ENCODE measurements around the gene ARAP2.

DNA sequence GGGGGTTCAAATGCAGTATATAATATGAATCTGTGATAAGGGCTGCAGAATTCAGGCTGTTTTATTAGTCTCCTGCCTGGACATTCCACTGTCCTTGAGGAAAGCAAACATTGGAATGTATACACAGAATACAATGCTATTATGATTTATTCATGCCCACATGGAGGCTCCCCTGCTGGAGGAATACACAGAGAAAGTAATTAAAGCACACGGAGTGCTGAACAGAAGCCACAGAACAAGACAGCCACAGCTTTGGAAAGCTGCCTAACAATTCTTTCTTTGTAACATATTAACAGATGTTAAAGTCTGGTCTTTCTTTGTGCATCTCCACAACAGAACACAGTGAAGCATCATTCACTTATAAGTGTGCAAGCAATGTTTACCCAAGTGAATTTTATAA lies 155.8 kb downstream of the ARAP2 start:
- TF ChIP-seq, protein P1, sequence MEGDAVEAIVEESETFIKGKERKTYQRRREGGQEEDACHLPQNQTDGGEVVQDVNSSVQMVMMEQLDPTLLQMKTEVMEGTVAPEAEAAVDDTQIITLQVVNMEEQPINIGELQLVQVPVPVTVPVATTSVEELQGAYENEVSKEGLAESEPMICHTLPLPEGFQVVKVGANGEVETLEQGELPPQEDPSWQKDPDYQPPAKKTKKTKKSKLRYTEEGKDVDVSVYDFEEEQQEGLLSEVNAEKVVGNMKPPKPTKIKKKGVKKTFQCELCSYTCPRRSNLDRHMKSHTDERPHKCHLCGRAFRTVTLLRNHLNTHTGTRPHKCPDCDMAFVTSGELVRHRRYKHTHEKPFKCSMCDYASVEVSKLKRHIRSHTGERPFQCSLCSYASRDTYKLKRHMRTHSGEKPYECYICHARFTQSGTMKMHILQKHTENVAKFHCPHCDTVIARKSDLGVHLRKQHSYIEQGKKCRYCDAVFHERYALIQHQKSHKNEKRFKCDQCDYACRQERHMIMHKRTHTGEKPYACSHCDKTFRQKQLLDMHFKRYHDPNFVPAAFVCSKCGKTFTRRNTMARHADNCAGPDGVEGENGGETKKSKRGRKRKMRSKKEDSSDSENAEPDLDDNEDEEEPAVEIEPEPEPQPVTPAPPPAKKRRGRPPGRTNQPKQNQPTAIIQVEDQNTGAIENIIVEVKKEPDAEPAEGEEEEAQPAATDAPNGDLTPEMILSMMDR (conservative IDR thresholded peaks at IDR 0.05; ENCODE audit: low read depth in 2 of 2) = no peak
- TF ChIP-seq POLR2AphosphoS5 (IDR thresholded peaks at IDR 0.05; ENCODE audit: low read depth) (no peak), JUNB (IDR thresholded peaks at IDR 0.05; ENCODE audit: unreplicated experiment) (no peak)
- TF ChIP-seq, protein P2, sequence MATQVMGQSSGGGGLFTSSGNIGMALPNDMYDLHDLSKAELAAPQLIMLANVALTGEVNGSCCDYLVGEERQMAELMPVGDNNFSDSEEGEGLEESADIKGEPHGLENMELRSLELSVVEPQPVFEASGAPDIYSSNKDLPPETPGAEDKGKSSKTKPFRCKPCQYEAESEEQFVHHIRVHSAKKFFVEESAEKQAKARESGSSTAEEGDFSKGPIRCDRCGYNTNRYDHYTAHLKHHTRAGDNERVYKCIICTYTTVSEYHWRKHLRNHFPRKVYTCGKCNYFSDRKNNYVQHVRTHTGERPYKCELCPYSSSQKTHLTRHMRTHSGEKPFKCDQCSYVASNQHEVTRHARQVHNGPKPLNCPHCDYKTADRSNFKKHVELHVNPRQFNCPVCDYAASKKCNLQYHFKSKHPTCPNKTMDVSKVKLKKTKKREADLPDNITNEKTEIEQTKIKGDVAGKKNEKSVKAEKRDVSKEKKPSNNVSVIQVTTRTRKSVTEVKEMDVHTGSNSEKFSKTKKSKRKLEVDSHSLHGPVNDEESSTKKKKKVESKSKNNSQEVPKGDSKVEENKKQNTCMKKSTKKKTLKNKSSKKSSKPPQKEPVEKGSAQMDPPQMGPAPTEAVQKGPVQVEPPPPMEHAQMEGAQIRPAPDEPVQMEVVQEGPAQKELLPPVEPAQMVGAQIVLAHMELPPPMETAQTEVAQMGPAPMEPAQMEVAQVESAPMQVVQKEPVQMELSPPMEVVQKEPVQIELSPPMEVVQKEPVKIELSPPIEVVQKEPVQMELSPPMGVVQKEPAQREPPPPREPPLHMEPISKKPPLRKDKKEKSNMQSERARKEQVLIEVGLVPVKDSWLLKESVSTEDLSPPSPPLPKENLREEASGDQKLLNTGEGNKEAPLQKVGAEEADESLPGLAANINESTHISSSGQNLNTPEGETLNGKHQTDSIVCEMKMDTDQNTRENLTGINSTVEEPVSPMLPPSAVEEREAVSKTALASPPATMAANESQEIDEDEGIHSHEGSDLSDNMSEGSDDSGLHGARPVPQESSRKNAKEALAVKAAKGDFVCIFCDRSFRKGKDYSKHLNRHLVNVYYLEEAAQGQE (IDR thresholded peaks at IDR 0.05; ENCODE audit: unreplicated experiment) = no peak

Measured in GM23338 (cell line).